ENCODE results near the gene GPX1.

GPX1 gene

DNA sequence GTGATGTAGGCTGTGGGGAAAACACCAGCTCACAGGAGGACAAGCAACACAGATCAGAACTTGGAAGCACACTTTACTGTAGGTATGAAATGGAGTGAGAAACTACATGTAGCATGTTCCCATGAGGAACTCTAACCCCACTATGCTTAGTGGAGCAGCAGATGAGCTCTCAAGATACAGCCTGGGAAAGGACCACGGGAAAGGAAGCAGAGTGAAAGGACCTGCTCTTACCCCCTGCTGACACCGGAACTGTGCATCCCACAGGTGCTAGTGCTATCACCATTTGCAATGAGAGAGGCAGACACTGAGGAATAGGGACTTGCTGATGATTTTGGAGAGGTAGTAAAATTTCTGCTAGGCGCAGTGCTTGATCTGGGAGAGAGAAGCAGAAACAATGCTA lies 46.9 kb downstream of the GPX1 start:
- no peak for DNase-seq (ENCODE audit: low read depth)

DNA sequence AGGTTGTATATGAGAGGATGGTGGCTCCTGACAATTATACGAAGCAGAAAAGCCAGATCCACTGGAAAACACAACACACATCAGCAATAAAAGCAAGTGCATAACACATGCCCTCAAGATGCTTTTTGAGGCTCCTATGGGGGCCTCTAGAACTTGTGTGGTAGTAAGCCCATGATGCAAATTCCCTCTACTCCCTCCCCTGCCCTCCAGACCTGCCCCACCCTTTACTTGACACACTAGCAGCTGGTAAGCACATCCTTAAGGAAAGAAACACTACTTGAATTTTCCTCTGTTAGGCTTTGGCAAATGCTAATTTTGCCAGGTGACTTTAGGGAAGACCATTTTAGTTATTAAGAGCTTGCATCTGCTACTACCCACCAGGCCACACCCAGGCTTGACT lies 47.5 kb downstream of the GPX1 start:
- no peak for DNase-seq (ENCODE audit: low read depth)
